Measurements from ENCODE around the gene LIMS1. TPM values are rescaled to one million over a fixed set of nuclear protein-coding genes. Genes with fewer than 3 reads are reported as not detected.

Gene LIMS1
- total and polyA plus RNA-seq, 2 donors (not counting 3 experiments of a cell fraction or from before 2014, with no cell fraction given) = 153 to 229 TPM

- Histone ChIP-seq H3K36me3 (ENCODE audit: control insufficient read depth in 2 of 2, extremely low read depth in 1 of 2, insufficient read depth in 2 of 2, low read length in 2 of 2) (no peaks in the 10 kb centered on the region), H2AFZ (ENCODE audit: low read depth, low read length) (no peak overlapping the region), H3K4me3 (replicated peaks in 1 of 3; ENCODE audit: insufficient read depth in 1 of 3, low read depth in 1 of 3, low read length in 3 of 3) (no peak overlapping the region), H3K27ac (ENCODE audit: insufficient read depth, low read depth, low read length) (peak overlapping the region; percentile 41), H3K4me1 (ENCODE audit: control insufficient read depth, extremely low read depth, insufficient read depth, low read length) (peaks cover 43% of the 10 kb centered on the region), H3K27me3 (ENCODE audit: control insufficient read depth in 2 of 2, insufficient read depth in 2 of 2, low read length in 2 of 2) (no peaks in the 10 kb centered on the region), H3K9me1 (replicated peaks; ENCODE audit: control insufficient read depth, extremely low read depth, insufficient read depth, low read length) (no peaks in the 10 kb centered on the region), H3K4me2 (ENCODE audit: insufficient read depth, low read length) (peak overlapping the region; percentile 48), H3K9ac (replicated peaks; ENCODE audit: extremely low read depth, insufficient read depth, low read length) (no peak overlapping the region), H4K20me1 (replicated peaks; ENCODE audit: control insufficient read depth, extremely low read depth, insufficient read depth, low read length) (no peaks in the 10 kb centered on the region), H3K79me2 (ENCODE audit: control insufficient read depth, insufficient read depth, low read length) (peaks cover 36% of the 10 kb centered on the region), H3K9me3 (replicated peaks; ENCODE audit: control insufficient read depth, insufficient read depth, low read length) (no peaks in the 10 kb centered on the region)
- dilution Hi-C loops (cut with MboI; ENCODE audit: extremely low pct_ligation_motif_present, low sequenced_read_pairs) (no loop called here), intact Hi-C loops (cut with micrococcal nuclease) (loop anchor here (1.0 to 10.0 kb wide), 5 partner anchors 37 to 365 kb away; partner anchors contain the start of gene LIMS1)
- peak; percentile 95 for FAIRE-seq
- TF ChIP-seq CTCF (IDR thresholded peaks at IDR 0.05; ENCODE audit: extremely low read depth in 1 of 2, insufficient read depth in 1 of 2, low read depth in 1 of 2, low read length in 2 of 2) (no peak), GATA2 (IDR thresholded peaks at IDR 0.05; ENCODE audit: insufficient read depth, insufficient read length, low read depth, low read length) (peak; percentile 53), MYC (IDR thresholded peaks at IDR 0.05; ENCODE audit: low read depth, low read length) (no peak), FOS (IDR thresholded peaks at IDR 0.05; ENCODE audit: borderline replicate concordance, insufficient read depth, low read length) (peak; percentile 64), POLR2AphosphoS5 (IDR thresholded peaks at IDR 0.05; ENCODE audit: insufficient read depth, low read depth, low read length) (peak; percentile 93)
- no TSS peak for BruUV-seq (replicated peaks)
- CTCF ChIA-PET = interaction anchor here (0.8 to 1.6 kb wide), 7 partner anchors 14 to 110 kb away, joined by 3 to 6 read pairs (median 4); no protein-coding TSS in a partner anchor
- POLR2A ChIA-PET = interaction anchor here (1.4 kb wide), 1 partner anchor 45 kb away, joined by 9 read pairs; the partner anchor contains the start of gene LIMS1
- DNase-seq (ENCODE audit: low read depth, low spot score) = peak; percentile 82
Measured at GRCh38 chr2:108579623-108580022, 45.4 kb downstream of the LIMS1 start.

Data from endothelial cell of umbilical vein (primary cell).